ENCODE measurements around the gene TUBA3D. TPM values are rescaled to one million over a fixed set of nuclear protein-coding genes. Genes with fewer than 3 reads are reported as not detected.
"Not testable (repeated sequence)": the region's sequence is repeated elsewhere in the genome, so short reads cannot be mapped to it uniquely, and the experiment has no call there.

The TUBA3D gene
- not detected in 2 replicates for total RNA-seq (ENCODE audit: low replicate concordance)
- long read RNA-seq, partial matches to known transcripts = 0 of 1 reads
- long read RNA-seq, other reads (novel, unspliced or antisense) = 1 of 1 reads

GRCh38 chr2:131475831-131476230, at the start of gene TUBA3D:
Gene TUBA3D, plus strand, starts transcription at chr2:131476119. Its CDS starts 81 bp downstream, at chr2:131476200.
- H3K27me3 Mint-ChIP-seq = no peaks in the 10 kb centered on the region
- no peak for TF ChIP-seq CTCF (conservative IDR thresholded peaks at IDR 0.05)
- H3K4me3 Mint-ChIP-seq = no peak within 1 kb of the TSS
- no peaks in the 10 kb centered on the region for H3K9me3 Mint-ChIP-seq
- no peaks in the 10 kb centered on the region for H3K4me1 Mint-ChIP-seq (ENCODE audit: unreplicated experiment)
- DNase-seq (ENCODE audit: extremely low spot score, unreplicated experiment) = no peak
- no peaks in the 10 kb centered on the region for H3K36me3 Mint-ChIP-seq
- no peak within 1 kb of the TSS for H3K27ac Mint-ChIP-seq

- no peak for DNase-seq (ENCODE audit: extremely low spot score, unreplicated experiment)
- Mint-ChIP-seq H3K27ac (no peak overlapping the region), H3K4me1 (ENCODE audit: unreplicated experiment) (no peaks in the 10 kb centered on the region), H3K27me3 (peaks cover 84% of the 10 kb centered on the region), H3K9me3 (peaks cover 7% of the 10 kb centered on the region), H3K4me3 (no peak overlapping the region), H3K36me3 (no peaks in the 10 kb centered on the region)
- no peak for TF ChIP-seq CTCF (conservative IDR thresholded peaks at IDR 0.05)
Measured at GRCh38 chr2:131426727-131427126, 49.2 kb upstream of the TUBA3D start.

GRCh38 chr2:131431336-131431735, 44.6 kb upstream of the TUBA3D start:
- H3K4me1 Mint-ChIP-seq (ENCODE audit: unreplicated experiment) = no peaks in the 10 kb centered on the region
- no peak for DNase-seq (ENCODE audit: extremely low spot score, unreplicated experiment)
- no peak overlapping the region for H3K4me3 Mint-ChIP-seq
- H3K9me3 Mint-ChIP-seq = no peaks in the 10 kb centered on the region
- no peak for TF ChIP-seq CTCF (conservative IDR thresholded peaks at IDR 0.05)
- H3K36me3 Mint-ChIP-seq = no peaks in the 10 kb centered on the region
- peaks cover 63% of the 10 kb centered on the region for H3K27me3 Mint-ChIP-seq
- H3K27ac Mint-ChIP-seq = no peak overlapping the region

GRCh38 chr2:131440742-131441468, 35.0 kb upstream of the TUBA3D start:
- not testable (repeated sequence) for DNase-seq (ENCODE audit: extremely low spot score, unreplicated experiment); H3K27ac Mint-ChIP-seq; H3K36me3 Mint-ChIP-seq; H3K4me3 Mint-ChIP-seq; H3K9me3 Mint-ChIP-seq; H3K4me1 Mint-ChIP-seq (ENCODE audit: unreplicated experiment); H3K27me3 Mint-ChIP-seq

GRCh38 chr2:131444736-131445514, 31.0 kb upstream of the TUBA3D start:
- H3K9me3 Mint-ChIP-seq; H3K27ac Mint-ChIP-seq; H3K27me3 Mint-ChIP-seq; H3K4me1 Mint-ChIP-seq (ENCODE audit: unreplicated experiment); H3K36me3 Mint-ChIP-seq; H3K4me3 Mint-ChIP-seq; DNase-seq (ENCODE audit: extremely low spot score, unreplicated experiment): not testable (repeated sequence)

GRCh38 chr2:131445515-131445797, 30.5 kb upstream of the TUBA3D start:
- H3K27ac Mint-ChIP-seq; H3K9me3 Mint-ChIP-seq; H3K4me1 Mint-ChIP-seq (ENCODE audit: unreplicated experiment); DNase-seq (ENCODE audit: extremely low spot score, unreplicated experiment); H3K27me3 Mint-ChIP-seq; H3K4me3 Mint-ChIP-seq; H3K36me3 Mint-ChIP-seq: not testable (repeated sequence)

GRCh38 chr2:131445896-131446295, 30.0 kb upstream of the TUBA3D start:
- no peak for TF ChIP-seq CTCF (conservative IDR thresholded peaks at IDR 0.05)
- Mint-ChIP-seq H3K9me3 (no peaks in the 10 kb centered on the region), H3K27ac (no peak overlapping the region), H3K36me3 (no peaks in the 10 kb centered on the region), H3K4me3 (no peak overlapping the region), H3K27me3 (no peaks in the 10 kb centered on the region), H3K4me1 (ENCODE audit: unreplicated experiment) (no peaks in the 10 kb centered on the region)
- no peak for DNase-seq (ENCODE audit: extremely low spot score, unreplicated experiment)

GRCh38 chr2:131447981-131448380, 27.9 kb upstream of the TUBA3D start:
- not testable (repeated sequence) for H3K27ac Mint-ChIP-seq; H3K4me1 Mint-ChIP-seq (ENCODE audit: unreplicated experiment); H3K27me3 Mint-ChIP-seq; H3K9me3 Mint-ChIP-seq; DNase-seq (ENCODE audit: extremely low spot score, unreplicated experiment); H3K36me3 Mint-ChIP-seq; H3K4me3 Mint-ChIP-seq

- H3K4me3 Mint-ChIP-seq, H3K27ac Mint-ChIP-seq: not testable (repeated sequence)
Measured at GRCh38 chr2:131451265-131451949, 24.5 kb upstream of the TUBA3D start.

More at GRCh38 chr2:131451265-131451949, 24.5 kb upstream of the TUBA3D start:
- H3K4me1 Mint-ChIP-seq (ENCODE audit: unreplicated experiment); H3K9me3 Mint-ChIP-seq; H3K36me3 Mint-ChIP-seq; DNase-seq (ENCODE audit: extremely low spot score, unreplicated experiment); H3K27me3 Mint-ChIP-seq: not testable (repeated sequence)
